ENCODE data around the gene CENPK.

Gene CENPK

DNA sequence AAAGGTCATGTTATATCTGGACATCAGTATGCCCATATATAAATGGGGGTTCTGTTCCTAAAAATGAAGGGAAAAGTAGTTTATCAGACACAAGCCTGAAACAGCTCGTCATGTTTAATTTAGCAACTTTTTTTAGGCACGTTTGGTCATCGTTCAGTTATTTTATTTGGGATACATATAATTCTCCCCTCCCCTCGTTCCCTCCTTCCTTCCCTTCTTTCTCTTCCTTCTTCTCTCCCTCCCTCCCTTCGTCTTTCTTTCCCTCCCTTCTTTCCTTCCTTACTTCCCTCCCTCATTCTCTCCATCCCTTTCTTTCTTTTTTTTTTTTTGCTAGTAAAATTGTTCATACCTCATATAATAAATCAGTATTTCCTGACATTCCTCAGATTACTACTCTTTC is 3.5 kb upstream of the CENPK start:
- no peak overlapping the region for H2AFZ ChIP-seq (ENCODE audit: low read depth, low read length, severe bottlenecking)
- H3K27ac ChIP-seq (ENCODE audit: low read depth, low read length): no peak overlapping the region
- peaks cover 11% of the 10 kb centered on the region; the same call in 1 of the 2 replicates for H3F3A ChIP-seq (ENCODE audit: insufficient read depth)
- H3K9ac ChIP-seq (ENCODE audit: low read length): no peak overlapping the region
- H3K36me3 ChIP-seq (ENCODE audit: low read length): peaks cover 11% of the 10 kb centered on the region; the same call in 1 of the 2 replicates
- H3K79me2 ChIP-seq (ENCODE audit: insufficient read depth, low read length): peaks cover 45% of the 10 kb centered on the region
- H3K4me3 ChIP-seq (ENCODE audit: insufficient read depth, low read length, poor library complexity, severe bottlenecking): no peak overlapping the region
- no peaks in the 10 kb centered on the region for H3K9me2 ChIP-seq (replicated peaks; ENCODE audit: insufficient read depth, low read length)
- no peaks in the 10 kb centered on the region for H3K27me3 ChIP-seq (ENCODE audit: low read length)
- H3K4me2 ChIP-seq (ENCODE audit: low read depth, low read length, poor library complexity, severe bottlenecking): peak overlapping the region; percentile 7
- H3K9me3 ChIP-seq (ENCODE audit: insufficient read depth, low read length): no peaks in the 10 kb centered on the region
- TF ChIP-seq EZH2phosphoT487 (conservative IDR thresholded peaks at IDR 0.05; ENCODE audit: low read length): no peak
- TF ChIP-seq CTCF (IDR thresholded peaks at IDR 0.05; ENCODE audit: insufficient read depth, low read length, poor library complexity, severe bottlenecking): no peak
- H4K20me1 ChIP-seq (ENCODE audit: low read depth, low read length): no peaks in the 10 kb centered on the region

DNA sequence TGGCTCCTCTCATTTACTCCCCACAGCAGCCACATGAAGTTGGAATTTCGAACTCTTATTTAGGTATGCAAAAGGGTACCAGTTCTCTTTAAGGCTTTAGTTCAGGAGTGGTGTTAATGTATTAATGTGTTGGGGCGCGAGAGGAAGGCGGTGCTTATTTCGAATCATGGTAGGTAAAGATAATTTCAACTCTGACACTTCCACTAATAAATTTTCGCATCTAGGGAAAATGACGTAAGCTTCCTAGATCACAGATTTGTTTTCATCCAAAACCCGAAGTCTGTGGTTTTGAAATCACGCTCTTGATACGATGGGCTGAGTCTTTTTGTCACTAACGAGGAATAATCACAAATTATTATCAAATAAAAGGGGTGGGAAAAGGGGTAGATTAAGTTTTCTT is 809 bp upstream of the CENPK start:
- TF ChIP-seq EZH2phosphoT487 (conservative IDR thresholded peaks at IDR 0.05; ENCODE audit: low read length) (no peak), CTCF (IDR thresholded peaks at IDR 0.05; ENCODE audit: insufficient read depth, low read length, poor library complexity, severe bottlenecking) (no peak)
- H3K79me2 ChIP-seq (ENCODE audit: insufficient read depth, low read length): peaks cover 69% of the 10 kb centered on the region
- peak overlapping the region; percentile 86 for H3K4me2 ChIP-seq (ENCODE audit: low read depth, low read length, poor library complexity, severe bottlenecking)
- no peaks in the 10 kb centered on the region for H4K20me1 ChIP-seq (ENCODE audit: low read depth, low read length)
- H3K27me3 ChIP-seq (ENCODE audit: low read length): no peaks in the 10 kb centered on the region
- peak overlapping the region; percentile 91 for H3K9ac ChIP-seq (ENCODE audit: low read length)
- no peaks in the 10 kb centered on the region for H3K9me3 ChIP-seq (ENCODE audit: insufficient read depth, low read length)
- peaks cover 13% of the 10 kb centered on the region; the same call in 1 of the 2 replicates for H3F3A ChIP-seq (ENCODE audit: insufficient read depth)
- H2AFZ ChIP-seq (ENCODE audit: low read depth, low read length, severe bottlenecking): peak overlapping the region; percentile 86
- peak overlapping the region; percentile 98 for H3K4me3 ChIP-seq (ENCODE audit: insufficient read depth, low read length, poor library complexity, severe bottlenecking)
- peaks cover 24% of the 10 kb centered on the region; the same call in 1 of the 2 replicates for H3K36me3 ChIP-seq (ENCODE audit: low read length)
- no peaks in the 10 kb centered on the region for H3K9me2 ChIP-seq (replicated peaks; ENCODE audit: insufficient read depth, low read length)
- H3K27ac ChIP-seq (ENCODE audit: low read depth, low read length): peak overlapping the region; percentile 63

- Histone ChIP-seq H3K9me2 (replicated peaks; ENCODE audit: insufficient read depth, low read length) (no peaks in the 10 kb centered on the region), H3K27ac (ENCODE audit: low read depth, low read length) (no peak overlapping the region), H3K9me3 (ENCODE audit: insufficient read depth, low read length) (no peaks in the 10 kb centered on the region), H3K36me3 (ENCODE audit: low read length) (peaks cover 46% of the 10 kb centered on the region), H2AFZ (ENCODE audit: low read depth, low read length, severe bottlenecking) (no peak overlapping the region), H3K27me3 (ENCODE audit: low read length) (no peaks in the 10 kb centered on the region), H3K4me2 (ENCODE audit: low read depth, low read length, poor library complexity, severe bottlenecking) (no peak overlapping the region), H3K9ac (ENCODE audit: low read length) (no peak overlapping the region), H3K79me2 (ENCODE audit: insufficient read depth, low read length) (peaks cover 69% of the 10 kb centered on the region), H4K20me1 (ENCODE audit: low read depth, low read length) (peaks cover 3% of the 10 kb centered on the region; the same call in 1 of the 2 replicates), H3F3A (ENCODE audit: insufficient read depth) (peaks cover 15% of the 10 kb centered on the region; the same call in 1 of the 2 replicates), H3K4me3 (ENCODE audit: insufficient read depth, low read length, poor library complexity, severe bottlenecking) (no peak overlapping the region)
- TF ChIP-seq CTCF (IDR thresholded peaks at IDR 0.05; ENCODE audit: insufficient read depth, low read length, poor library complexity, severe bottlenecking): no peak
- no peak for TF ChIP-seq EZH2phosphoT487 (conservative IDR thresholded peaks at IDR 0.05; ENCODE audit: low read length)
Observed at GRCh38 chr5:65556718-65557117, 6.2 kb downstream of the CENPK start.

Measured in SU-DHL-6 (cell line).